ENCODE measurements around the gene RHOT1.

RHOT1 gene

GRCh38 chr17:32241640-32242039 lies 99.3 kb downstream of the RHOT1 start:
- DNase-seq = no peak
- no peak overlapping the region for H3K27ac ChIP-seq
- no peaks in the 10 kb centered on the region for H3K27me3 ChIP-seq (replicated peaks)
- no peak overlapping the region for H3K4me3 ChIP-seq (ENCODE audit: low read depth, low read length)
- in situ Hi-C loops (cut with HindIII; ENCODE audit: low pct_ligation_motif_present, low sequenced_read_pairs) = no loop called here
- TF ChIP-seq, protein P1, sequence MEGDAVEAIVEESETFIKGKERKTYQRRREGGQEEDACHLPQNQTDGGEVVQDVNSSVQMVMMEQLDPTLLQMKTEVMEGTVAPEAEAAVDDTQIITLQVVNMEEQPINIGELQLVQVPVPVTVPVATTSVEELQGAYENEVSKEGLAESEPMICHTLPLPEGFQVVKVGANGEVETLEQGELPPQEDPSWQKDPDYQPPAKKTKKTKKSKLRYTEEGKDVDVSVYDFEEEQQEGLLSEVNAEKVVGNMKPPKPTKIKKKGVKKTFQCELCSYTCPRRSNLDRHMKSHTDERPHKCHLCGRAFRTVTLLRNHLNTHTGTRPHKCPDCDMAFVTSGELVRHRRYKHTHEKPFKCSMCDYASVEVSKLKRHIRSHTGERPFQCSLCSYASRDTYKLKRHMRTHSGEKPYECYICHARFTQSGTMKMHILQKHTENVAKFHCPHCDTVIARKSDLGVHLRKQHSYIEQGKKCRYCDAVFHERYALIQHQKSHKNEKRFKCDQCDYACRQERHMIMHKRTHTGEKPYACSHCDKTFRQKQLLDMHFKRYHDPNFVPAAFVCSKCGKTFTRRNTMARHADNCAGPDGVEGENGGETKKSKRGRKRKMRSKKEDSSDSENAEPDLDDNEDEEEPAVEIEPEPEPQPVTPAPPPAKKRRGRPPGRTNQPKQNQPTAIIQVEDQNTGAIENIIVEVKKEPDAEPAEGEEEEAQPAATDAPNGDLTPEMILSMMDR (IDR thresholded peaks at IDR 0.05; ENCODE audit: low read depth, low read length, missing control alignments) = no peak
- H3K36me3 ChIP-seq (replicated peaks) = no peaks in the 10 kb centered on the region

- Histone ChIP-seq H3K36me3 (replicated peaks) (no peaks in the 10 kb centered on the region), H3K27ac (no peak overlapping the region), H3K4me3 (ENCODE audit: low read depth, low read length) (no peak overlapping the region), H3K27me3 (replicated peaks) (no peaks in the 10 kb centered on the region)
- TF ChIP-seq, protein P1 (IDR thresholded peaks at IDR 0.05; ENCODE audit: low read depth, low read length, missing control alignments) = peak; percentile 15
- in situ Hi-C loops (cut with HindIII; ENCODE audit: low pct_ligation_motif_present, low sequenced_read_pairs) = no loop called here
- no peak for DNase-seq
Observed at GRCh38 chr17:32249475-32249874, 107.2 kb downstream of the RHOT1 start.

DNA sequence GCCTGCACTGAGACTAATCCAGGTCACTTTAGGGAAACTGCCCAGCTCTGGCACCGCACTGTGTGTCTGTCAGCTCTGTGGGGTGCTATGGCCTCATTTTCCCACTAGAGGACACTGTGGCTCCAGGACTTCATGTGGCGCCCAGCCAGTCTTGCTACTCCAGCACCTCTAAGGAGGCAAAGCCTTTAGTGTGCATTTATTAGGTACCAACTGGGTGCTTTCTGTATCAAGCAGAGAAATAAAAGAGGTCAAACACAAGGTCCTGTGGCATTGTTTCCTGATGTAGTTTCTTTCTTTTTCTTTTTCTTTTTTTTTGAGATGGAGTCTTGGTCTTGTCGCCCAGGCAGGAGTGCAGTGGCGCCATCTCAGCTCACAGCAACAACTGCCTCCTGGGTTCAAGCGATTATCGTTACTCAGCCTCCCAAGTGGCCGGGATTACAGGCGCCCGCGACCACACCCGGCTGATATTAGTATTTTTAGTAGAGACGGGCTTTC lies 110.9 kb downstream of the RHOT1 start:
- in situ Hi-C loops (cut with HindIII; ENCODE audit: low pct_ligation_motif_present, low sequenced_read_pairs) = no loop called here

DNA sequence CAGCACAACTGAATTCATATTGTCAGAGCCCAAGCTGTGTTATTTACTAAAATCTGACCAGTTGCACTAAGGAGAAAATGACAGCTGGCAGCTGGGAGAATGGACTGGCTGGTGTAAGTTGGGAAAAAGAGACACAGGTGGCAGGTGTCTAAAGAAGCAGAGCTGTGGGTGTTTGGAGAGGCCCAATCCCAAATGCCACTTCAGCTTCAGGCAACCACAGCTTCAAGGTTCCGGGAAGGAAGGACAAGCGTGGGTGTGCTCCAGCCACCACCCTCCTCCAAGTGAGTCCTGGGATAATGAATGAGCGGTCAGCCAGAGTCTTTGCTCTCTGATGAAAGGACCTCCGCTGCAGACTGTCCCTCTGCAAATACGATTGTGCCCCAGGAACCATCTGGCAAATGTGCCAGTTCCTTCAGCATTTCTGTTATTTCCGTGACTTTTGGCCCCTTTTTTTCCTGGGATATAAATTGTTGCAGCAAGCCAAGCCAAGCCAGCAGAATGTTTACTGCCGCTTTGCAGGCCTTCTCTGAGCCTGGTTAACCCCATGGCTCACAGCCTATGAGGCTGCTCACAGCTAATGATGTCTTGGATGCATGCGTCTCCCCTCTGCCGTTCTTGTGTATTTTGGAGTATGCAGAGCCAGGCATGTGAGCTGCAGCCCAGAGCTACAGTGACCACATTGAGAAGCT lies 113.9 kb downstream of the RHOT1 start:
- in situ Hi-C loops (cut with HindIII; ENCODE audit: low pct_ligation_motif_present, low sequenced_read_pairs) = no loop called here
- no peaks in the 10 kb centered on the region for H3K36me3 ChIP-seq (replicated peaks)
- no peak overlapping the region for H3K4me3 ChIP-seq (ENCODE audit: low read depth, low read length)
- no peak for DNase-seq
- H3K27ac ChIP-seq = no peak overlapping the region
- no peaks in the 10 kb centered on the region for H3K27me3 ChIP-seq (replicated peaks)
- TF ChIP-seq, protein P1 (IDR thresholded peaks at IDR 0.05; ENCODE audit: low read depth, low read length, missing control alignments) = no peak

More for the DNA sequence above, 110.9 kb downstream of the RHOT1 start:
- Histone ChIP-seq H3K4me3 (ENCODE audit: low read depth, low read length) (no peak overlapping the region), H3K36me3 (replicated peaks) (no peaks in the 10 kb centered on the region), H3K27ac (no peak overlapping the region), H3K27me3 (replicated peaks) (no peaks in the 10 kb centered on the region)
- TF ChIP-seq, protein P1 (IDR thresholded peaks at IDR 0.05; ENCODE audit: low read depth, low read length, missing control alignments) = peak; percentile 100
- DNase-seq = peak; percentile 76

- Histone ChIP-seq H3K4me3 (ENCODE audit: low read depth, low read length) (no peak overlapping the region), H3K27ac (no peak overlapping the region), H3K27me3 (replicated peaks) (no peaks in the 10 kb centered on the region), H3K36me3 (replicated peaks) (no peaks in the 10 kb centered on the region)
- TF ChIP-seq, protein P1 (IDR thresholded peaks at IDR 0.05; ENCODE audit: low read depth, low read length, missing control alignments) = no peak
- no peak for DNase-seq
- in situ Hi-C loops (cut with HindIII; ENCODE audit: low pct_ligation_motif_present, low sequenced_read_pairs) = no loop called here
Observed at GRCh38 chr17:32256701-32257019, 114.4 kb downstream of the RHOT1 start.

Data from brain microvascular endothelial cell (primary cell).